ENCODE measurements around the gene CALCOCO2.

CALCOCO2 gene

DNA sequence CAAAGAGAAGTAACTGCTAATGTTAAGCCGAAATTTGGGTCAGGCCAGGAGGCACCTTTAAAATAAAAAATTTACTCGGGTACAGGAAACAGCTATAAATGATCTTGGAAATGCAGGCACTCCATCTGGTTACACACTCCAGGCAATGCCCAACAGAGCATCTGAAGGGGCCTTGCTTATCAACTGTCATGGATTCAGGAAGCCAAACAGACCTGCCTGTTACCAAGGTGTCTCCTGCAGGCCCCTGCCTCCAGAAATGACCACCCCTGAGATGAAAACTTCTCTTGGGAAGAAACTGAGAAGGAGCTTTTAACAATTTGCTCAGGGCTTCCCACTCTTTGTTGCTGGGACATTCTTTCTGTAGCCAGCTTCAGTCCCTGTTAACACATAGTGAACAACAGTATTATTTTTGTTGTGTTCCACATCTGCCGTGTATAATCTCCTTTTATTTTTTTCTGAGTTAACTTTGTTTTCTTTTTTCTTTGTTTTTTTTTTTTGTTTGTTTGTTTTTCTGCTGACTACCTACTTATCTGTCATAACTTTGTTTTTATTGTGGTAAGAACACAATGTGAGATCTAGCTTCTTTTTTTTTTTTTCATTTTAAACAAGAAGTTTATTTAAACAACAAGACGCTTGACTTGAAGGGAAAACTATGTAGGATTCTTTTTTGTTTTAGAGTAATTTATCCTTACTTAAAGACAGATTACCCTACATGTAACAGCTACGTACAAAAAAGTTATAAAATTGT is 43.0 kb downstream of the CALCOCO2 start:
- no peak for DNase-seq

DNA sequence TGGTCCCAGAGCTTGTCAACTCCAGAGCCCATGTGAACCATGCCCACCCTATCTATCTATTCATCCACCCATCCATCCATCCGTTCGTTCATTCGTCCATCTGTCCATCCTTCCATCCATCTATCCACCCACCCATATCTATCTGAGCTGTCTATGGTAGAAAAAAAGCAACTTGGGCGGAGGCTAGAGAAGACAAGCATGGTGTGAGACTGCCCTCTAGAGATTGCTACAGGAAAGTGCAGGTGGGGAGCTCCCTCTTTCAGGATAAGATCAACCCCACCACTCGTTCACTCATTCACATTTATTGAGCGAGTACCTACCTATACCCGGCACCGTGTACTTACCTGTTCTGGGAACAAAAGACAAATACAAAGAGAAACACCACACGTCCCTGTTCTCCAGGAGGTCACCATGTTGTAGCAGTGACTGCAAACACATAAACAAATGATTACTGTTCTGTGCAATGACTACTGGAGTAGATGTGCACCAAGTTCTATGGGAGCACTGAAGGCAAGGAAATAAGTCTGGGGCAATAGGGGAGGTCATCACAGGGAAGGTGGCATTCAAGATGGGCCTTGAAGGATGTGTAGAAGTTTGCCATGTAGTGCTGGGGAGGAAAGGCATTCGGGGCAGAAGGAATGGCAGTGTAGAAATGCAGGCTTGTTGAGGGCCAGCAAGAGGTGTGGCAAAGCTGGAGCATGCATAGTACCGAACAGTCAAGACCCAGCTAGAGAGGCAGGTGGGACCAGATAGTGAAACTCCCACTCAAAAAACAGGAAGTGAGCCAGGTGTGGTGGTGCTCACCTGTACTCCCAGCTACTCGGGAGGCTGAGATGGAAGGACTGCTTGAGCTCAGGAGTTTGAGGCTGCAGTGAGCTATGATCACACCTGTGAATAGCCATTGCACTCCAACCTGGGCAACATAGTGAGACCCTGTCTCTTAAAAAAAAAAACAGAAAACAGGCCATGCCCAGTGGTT is 48.4 kb downstream of the CALCOCO2 start:
- DNase-seq: peak; percentile 47 to 54

DNA sequence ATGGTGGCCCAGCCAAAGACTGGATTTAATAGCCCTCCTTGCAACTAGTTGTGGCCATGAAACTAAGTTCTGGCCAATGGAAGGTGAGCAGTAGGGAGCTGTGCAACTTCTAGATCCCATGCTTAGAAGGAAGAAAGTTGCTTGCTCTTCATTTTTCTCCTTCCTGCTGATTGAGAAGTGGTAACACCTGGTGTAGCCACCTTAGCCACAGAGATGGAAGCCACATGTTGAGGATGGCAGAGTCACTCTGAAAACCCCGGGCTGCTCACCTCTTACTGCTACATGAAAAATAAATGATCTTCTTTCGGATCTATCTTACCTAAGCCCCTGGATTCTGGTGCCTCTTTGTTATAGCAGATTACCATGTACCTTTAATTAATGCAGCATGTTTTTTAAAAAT is 51.4 kb downstream of the CALCOCO2 start:
- DNase-seq: no peak

DNA sequence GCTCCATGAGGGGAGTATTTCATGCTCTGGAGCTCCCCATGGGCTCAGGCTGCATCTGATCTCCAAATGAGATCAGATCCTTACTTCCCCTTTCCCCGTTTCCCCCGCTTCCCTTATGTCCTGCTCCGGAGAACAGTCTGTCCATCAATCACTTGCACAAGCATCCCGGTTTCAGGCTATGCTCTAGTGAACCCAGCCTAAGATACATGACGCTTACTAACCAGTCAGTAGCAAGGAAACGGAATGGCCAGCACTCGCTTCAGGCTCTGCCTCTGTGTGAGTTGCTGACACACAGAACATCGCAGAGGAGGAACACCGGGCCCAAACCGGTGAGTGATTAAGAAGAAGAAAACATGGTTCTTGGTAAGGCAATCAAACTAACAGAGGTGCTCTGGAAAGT is 52.3 kb downstream of the CALCOCO2 start:
- DNase-seq: no peak

DNA sequence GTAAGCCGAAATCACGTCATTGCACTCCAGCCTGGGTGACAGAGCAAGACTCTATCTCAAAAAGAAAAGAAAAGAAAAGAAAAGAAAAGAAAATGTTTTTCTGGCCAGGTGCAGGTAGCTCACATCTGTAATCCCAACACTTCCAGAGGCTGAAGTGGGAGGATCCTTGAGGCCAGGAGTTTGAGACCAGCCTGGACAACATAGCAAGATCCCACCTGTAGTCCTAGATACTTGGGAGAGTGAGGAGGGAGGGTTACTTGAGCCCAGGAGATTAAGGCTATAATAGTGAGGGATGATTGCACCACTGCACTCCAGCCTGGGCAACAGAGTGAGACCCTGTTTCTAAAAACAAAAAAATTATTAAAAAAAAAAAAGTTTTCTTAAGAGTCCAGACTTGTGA is 59.3 kb downstream of the CALCOCO2 start:
- no peak for DNase-seq

DNA sequence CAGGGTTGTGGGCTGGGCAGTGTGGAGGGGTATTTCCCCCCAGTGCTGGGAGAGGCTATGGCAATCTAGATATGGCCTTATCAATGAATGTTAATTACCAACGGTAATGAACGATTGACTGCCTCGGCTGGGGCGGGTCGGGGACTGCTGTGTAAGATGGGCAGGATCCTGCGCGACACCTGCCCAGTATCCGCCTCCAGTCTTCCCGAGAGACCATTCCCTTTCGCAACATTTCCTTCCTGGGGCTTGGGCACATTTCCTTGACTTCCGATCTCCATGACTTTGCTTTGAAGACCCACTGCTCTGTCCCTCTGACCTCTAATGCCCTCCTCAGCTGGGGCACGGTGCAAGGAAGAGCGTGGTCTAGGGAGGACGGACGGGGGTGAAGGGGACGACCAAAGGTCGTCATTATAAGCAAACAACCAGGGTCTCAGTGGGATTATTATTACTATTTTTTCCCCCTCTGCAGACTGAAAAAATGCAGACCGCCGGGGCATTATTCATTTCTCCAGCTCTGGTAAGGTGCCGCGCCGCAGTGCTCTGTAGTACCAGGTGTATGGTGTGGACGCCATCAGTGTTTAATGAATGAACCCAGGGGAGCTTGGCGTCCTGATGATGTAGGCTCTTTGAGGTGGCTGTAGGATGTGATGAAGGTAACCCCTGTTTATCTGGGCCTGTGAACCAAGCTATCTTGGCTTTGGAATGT is 62.3 kb downstream of the CALCOCO2 start:
- peak in 1 of 2 donors; percentile 27 for DNase-seq

DNA sequence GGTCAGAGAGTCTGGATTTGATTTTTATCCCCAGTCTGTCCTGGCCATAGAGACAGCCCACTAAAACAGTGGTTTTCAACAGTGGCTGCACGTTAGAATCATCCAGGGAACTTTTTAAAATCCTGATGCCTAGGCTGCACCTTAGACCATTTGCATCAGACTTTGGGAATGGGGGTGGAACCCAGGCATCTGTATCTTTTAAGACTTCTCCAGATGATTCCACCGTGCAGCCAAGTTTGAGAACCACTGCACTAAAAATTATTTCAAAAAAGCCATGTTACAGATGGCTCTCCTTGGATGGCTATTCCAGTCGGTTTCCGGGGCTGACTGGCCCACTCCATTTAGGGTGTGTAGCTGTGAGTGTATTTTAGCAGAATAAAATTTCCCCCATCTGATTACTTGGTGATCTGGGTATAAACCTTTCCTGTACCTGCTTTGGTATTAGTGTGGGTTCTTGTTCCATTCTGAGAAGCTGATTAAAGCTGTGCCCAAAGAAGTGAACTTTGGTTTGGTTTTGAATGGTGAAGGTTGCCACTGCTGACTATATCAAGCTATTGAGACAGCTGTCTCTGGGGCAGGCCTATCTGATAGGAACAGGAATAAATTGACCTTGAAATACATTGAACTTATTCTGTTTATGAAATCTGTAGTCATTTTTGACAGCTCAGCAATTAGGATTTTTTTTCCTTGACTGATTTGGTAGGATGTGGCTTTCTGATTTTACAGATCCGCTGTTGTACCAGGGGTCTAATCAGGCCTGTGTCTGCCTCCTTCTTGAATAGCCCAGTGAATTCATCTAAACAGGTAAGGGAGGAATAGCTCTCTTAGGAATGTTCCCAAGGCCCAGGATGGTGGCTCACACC is 63.0 kb downstream of the CALCOCO2 start:
- DNase-seq: no peak

DNA sequence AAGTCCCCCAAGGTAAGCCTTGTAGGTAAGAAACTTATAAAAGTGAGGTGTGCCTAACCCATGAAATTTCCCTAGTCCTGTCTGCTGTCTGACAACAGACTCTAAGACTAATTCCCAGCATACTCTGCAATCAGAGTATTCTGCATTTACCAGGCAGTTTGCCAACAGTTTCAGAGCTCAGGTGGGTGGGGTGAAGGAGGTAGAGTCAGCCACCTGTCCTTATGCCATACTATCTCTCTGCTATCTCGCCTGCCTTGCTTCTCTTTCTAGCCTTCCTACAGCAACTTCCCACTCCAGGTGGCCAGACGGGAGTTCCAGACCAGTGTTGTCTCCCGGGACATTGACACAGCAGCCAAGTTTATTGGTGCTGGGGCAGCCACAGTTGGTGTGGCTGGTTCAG is 64.1 kb downstream of the CALCOCO2 start:
- DNase-seq: no peak

DNA sequence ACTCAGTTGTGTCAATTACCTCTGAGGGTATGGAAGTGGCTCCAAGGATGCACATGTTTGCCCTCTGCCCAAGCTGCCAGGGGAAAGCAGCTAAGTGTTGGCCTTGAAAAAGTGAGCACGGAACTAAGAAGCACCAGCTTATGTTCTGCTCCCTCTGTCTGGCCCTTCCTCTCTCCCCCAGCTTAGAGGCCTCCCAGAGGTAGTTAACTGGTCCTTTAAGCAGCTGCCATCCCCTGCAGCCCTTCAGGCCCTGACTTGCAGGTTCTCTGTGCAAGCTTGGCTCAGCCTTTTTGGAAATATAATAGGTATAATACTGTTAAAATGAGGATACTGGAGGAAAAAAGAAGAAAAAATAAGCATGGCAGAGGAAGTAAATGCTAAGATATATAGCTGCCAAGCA is 70.4 kb downstream of the CALCOCO2 start:
- DNase-seq: no peak

DNA sequence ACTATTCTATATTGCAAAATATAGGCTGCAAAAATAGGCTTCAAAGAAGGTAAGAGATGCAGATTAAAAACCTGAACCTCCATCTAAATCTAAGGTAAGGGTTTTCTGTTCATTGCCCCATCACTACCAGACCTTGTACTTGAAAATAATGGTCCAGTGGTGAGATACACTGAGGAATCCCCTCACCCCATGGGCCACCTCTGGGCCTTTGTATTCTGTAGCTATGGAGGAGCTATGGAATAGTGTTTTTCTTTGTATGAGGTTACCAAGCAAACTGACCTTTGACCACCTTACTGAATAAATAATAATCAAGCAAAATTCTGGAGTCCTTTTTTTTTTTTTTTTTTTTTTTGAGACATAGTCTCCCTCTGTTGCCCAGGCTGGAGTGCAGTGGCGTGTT is 72.6 kb downstream of the CALCOCO2 start:
- DNase-seq: no peak

DNA sequence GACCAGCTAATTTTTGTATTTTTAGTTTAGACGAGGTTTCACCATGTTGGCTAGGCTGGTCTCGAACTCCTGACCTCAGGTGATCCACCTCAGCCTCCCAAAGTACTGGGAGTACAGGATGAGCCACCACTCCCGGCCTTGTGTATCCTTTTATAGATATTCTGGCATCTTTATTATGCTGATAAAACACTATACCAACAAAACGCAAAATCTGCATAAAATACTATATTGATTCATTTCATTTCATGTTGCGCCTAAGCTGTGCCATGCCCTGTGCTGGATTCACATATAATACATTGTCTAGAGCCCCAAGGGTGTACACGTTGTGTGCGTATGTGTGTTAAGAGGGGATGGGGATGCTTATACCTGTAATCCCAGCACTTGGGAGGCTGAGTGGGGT is 73.6 kb downstream of the CALCOCO2 start:
- no peak for DNase-seq

DNA sequence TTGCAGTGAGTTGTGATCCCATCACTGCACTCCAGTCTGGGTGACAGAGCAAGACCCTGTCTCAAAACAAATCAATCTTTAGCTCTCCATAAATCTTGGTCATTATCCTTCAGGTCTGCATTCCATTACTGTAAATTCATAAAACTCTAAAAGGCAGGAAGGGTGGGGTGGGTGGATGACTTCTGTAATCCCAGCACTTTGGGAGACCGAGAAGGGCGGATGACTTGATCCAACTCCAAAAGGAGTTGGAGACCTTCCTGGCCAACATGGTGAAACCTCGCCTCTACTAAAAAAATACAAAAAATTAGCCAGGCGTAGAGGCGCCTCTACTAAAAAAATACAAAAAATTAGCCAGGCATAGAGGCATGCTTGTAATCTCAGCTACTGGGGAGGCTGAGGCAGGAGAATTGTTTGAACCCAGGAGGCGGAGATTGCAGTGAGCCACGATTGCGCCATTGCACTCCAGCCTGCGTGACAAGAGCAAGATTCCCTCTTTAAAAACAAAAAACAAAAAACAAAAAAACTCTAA is 75.2 kb downstream of the CALCOCO2 start:
- no peak for DNase-seq

DNA sequence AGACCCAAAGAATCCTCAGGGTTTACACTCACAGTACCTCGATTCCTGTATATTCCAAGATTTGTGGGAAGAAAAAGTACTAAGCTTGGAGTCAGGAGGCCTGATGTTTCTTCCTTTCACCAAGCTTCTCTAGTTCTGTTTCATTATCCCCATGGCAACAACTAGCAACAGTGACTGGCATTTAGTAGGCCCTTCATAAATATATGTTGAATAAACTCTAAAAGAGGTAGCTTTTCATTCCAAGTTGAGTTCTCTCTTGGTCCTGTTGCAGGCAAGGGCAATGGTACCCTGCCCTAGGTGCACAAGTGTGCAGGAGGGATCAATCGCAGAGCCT is 76.8 kb downstream of the CALCOCO2 start:
- no peak for DNase-seq

DNA sequence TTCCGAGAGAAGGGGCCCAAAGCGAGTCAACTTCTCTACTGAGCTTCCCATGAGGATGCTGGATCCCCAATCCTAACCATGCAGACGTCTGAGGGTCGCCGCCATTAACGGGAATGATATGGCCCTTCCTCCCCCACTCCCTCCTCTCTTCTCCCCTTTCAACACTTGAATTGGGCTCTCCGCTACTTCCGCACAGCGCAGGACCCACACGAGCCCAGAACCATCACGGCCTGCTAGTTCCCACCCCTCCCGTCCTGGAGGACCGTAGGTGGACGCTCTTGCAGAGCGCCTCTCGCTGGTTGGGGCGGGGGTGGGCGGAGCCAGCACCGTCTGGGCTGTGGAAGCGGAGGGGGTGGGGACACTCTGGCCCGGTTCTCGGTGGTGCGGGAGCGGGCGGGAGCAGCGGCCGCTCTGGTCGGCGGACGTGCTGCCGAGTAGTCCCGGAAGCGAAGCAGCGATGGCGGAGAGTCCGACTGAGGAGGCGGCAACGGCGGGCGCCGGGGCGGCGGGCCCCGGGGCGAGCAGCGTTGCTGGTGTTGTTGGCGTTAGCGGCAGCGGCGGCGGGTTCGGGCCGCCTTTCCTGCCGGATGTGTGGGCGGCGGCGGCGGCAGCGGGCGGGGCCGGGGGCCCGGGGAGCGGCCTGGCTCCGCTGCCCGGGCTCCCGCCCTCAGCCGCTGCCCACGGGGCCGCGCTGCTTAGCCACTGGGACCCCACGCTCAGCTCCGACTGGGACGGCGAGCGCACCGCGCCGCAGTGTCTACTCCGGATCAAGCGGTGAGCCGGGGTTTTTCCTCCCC is 77.4 kb downstream of the CALCOCO2 start, which contains the start of gene UBE2Z:
Gene UBE2Z, plus strand, starts transcription at position 361 of the 797 bp plus-strand sequence. Its CDS starts 97 bp downstream, at position 458.
- DNase-seq: peak; percentile 90 to 92

DNA sequence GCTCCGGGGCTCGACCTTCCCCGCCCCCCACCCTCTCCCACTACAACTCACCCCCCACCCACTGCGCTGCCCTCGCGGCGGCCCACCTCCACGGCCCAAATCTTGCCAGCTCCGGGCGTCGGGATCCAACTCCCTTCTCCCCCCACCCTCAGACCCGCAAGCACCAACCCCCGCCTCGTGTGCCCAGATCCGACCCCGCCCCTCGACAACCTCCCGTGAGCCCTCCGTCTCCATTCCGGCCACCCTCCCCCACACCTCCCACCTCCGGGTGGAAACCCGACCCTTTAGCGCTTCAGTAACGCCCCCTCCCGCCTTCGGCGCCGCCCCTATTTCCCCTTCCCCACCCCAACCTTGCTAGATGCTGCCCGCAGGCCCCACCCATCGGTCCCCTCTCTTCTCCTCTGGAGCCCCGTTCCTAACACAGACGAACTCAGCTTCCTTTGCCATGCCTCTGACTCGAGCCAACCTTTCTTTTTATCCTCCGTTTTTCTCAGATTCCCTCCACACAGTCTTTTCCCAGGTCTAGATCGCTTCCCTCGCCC is 78.1 kb downstream of the CALCOCO2 start:
- peak; percentile 89 to 97 for DNase-seq

DNA sequence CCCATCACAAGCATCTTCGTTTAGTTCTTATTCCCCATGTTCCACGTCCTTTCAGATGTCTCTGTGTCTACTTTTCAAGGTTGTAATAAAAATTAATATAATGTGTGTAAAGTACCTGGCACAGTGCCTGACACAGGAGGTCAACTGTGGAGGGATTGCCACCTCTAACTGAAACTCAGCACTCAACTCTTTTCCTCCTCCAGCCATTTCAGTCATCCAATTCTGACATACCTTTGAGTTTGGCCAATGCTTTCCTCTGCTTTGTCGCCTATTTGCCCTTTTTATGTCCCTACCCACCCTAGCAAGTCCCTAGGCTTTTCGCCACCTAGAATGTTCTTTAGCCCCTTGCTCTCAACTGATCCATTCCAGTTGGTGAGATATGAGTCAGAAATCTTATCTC is 78.9 kb downstream of the CALCOCO2 start:
- no peak for DNase-seq

DNA sequence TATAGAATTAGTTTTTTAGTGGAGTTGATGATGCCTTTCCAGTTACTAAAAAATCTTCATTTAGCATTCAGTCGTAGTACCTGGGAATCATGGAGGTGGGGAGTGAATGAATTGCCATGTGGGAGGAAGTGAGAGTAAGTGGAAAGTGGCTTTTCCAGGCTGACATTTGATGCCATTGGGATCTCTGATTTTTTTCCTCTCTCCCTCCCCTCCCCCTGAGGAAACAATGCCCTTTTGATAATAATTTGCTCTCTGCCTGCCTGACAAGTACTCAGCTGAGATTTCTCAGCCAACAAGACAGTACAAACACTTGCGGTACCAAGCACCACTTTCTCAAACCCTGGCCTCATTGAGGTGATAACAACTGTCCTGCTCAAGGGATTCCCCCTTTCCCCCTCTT is 79.5 kb downstream of the CALCOCO2 start:
- no peak for DNase-seq

DNA sequence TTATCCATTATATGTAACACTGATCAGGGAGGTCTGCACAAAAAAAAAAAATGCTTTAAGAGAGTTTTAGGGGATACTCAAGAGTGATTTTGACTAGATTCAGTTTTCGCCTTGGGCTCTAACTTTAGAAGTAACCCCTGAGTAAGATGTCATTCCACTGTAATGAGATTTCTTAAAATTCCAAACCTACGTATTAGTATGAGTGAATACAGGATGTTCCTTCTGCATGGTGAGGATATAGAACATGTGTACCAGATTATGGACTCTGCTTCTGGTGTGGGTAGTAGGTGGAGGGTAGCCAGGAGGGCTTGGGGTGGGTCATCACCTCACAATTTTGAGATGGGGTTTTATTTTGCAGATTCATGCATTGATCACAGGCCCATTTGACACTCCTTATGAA is 81.6 kb downstream of the CALCOCO2 start:
- no peak for DNase-seq

Data from stimulated activated CD4-positive, alpha-beta T cell treated with anti-CD3 and anti-CD28 coated beads, Interleukin-2, amount 100 ng/mL, for 24 hours (primary cell).